Activated CD8-positive, alpha-beta T cell treated with anti-CD3 and anti-CD28 coated beads for 36 hours (primary cell): Measurements from ENCODE around the gene INTS11. TPM values are rescaled to one million over a fixed set of nuclear protein-coding genes. Genes with fewer than 3 reads are reported as not detected.

Source experiments
- ATAC-seq: fragments of 200-7000 bp; cut with Tn5 transposase; one replicate; pipeline ENCODE4 v1.10.0; 2021; ENCODE audit warnings: mild to moderate bottlenecking, moderate library complexity
- CTCF ChIA-PET: fragments of 350-600 bp; sonication (Branson Sonifier 250); formaldehyde crosslinking; loops from one replicate; lab custom pipeline; 2021; ENCODE audit warnings: antibody characterized with exemption; lab: Charles Lee
- POLR2A ChIA-PET: fragments of 350-600 bp; sonication (Branson Sonifier 250); formaldehyde crosslinking; loops from one replicate; lab custom pipeline; 2021; ENCODE audit warnings: antibody characterized with exemption; lab: Charles Lee
- DNase-seq: peaks from one replicate; pipeline ENCODE4 v3.0.0-alpha.2; 2020
- H3K27ac Mint-ChIP-seq: one replicate; pipeline ENCODE4 v1.8.0; 2021; ENCODE audit warnings: mild to moderate bottlenecking, mixed read lengths
- H3K27me3 Mint-ChIP-seq: one replicate; pipeline ENCODE4 v1.8.0; 2021; ENCODE audit warnings: mixed read lengths
- H3K36me3 Mint-ChIP-seq: one replicate; pipeline ENCODE4 v1.8.0; 2021; ENCODE audit warnings: low read depth, mixed read lengths
- H3K4me1 Mint-ChIP-seq: one replicate; pipeline ENCODE4 v1.8.0; 2021; ENCODE audit warnings: low read depth, mixed read lengths
- H3K4me3 Mint-ChIP-seq: one replicate; pipeline ENCODE4 v1.8.0; 2021; ENCODE audit warnings: mild to moderate bottlenecking, moderate library complexity, mixed read lengths
- H3K9me3 Mint-ChIP-seq: one replicate; pipeline ENCODE4 v1.8.0; 2021; ENCODE audit warnings: mixed read lengths
- intact Hi-C: fragments of 100-400 bp; cut with micrococcal nuclease; formaldehyde crosslinking; loops from one replicate; pipeline ENCODE4 v1.10.0; 2022
- total RNA-seq, 2 experiments: library from RNA; stranded (reverse); gene quantifications; one replicate each; pipeline ENCODE4 v1.2.3, GENCODE V29; 2021
- TF ChIP-seq, protein P1 (sequence below): fragments of 200-600 bp; IDR thresholded peaks from one replicate; pipeline ENCODE4 v1.8.0; 2022; ENCODE audit warnings: antibody characterized with exemption, mild to moderate bottlenecking

Gene INTS11
- total RNA-seq, 2 experiments from 2014 or later, result 110 to 122 TPM

DNA sequence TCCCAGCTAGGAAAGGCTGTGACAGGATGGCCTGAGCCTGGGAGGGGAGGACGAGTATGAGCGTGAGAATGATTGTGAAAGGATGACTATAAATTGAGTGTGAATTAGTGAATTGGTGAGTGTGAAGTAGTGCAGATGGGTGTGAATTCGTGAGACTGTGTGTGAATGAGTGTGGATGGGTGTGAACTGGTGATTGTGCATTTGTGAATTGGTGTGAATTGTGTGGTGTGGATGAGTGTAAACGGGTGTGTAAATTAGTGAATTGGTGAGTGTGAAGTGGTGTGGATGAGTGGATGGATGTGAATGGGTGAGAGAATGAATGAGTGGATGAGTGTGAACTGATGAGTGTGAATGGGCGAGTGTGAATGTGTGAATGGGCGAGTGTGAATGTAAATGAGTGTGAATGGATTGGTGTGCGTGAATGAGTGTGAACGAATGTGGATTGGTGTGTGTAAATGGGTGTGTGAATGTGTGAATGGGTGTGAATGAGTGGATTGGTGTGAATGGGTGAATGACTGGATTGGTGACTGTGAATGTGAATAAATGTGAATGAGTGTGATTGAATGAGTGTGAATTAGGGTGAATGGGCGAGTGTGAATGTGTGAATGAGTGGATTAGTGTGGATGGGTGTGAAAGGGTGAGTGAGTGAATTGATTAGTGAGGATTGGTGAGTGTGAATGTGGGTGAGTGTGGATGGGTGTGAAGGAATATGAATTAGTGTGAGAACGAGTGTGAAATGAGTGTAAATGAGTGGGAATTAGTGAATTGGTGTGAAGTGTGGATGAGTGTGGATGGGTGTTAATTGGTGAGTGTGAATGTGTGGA, 41.6 kb upstream of the INTS11 start:
- POLR2A ChIA-PET, result interaction anchor here (0.6 kb wide), 1 partner anchor 89 kb away, joined by 3 read pairs; no protein-coding TSS in a partner anchor
- no peaks in the 10 kb centered on the region for H3K9me3 Mint-ChIP-seq
- no peak for ATAC-seq
- intact Hi-C loops, result no loop called here
- H3K4me3 Mint-ChIP-seq, result no peak overlapping the region
- H3K4me1 Mint-ChIP-seq, result peaks cover 4% of the 10 kb centered on the region
- no peaks in the 10 kb centered on the region for H3K27me3 Mint-ChIP-seq
- no peaks in the 10 kb centered on the region for H3K36me3 Mint-ChIP-seq
- no peak for DNase-seq
- TF ChIP-seq, protein P1, sequence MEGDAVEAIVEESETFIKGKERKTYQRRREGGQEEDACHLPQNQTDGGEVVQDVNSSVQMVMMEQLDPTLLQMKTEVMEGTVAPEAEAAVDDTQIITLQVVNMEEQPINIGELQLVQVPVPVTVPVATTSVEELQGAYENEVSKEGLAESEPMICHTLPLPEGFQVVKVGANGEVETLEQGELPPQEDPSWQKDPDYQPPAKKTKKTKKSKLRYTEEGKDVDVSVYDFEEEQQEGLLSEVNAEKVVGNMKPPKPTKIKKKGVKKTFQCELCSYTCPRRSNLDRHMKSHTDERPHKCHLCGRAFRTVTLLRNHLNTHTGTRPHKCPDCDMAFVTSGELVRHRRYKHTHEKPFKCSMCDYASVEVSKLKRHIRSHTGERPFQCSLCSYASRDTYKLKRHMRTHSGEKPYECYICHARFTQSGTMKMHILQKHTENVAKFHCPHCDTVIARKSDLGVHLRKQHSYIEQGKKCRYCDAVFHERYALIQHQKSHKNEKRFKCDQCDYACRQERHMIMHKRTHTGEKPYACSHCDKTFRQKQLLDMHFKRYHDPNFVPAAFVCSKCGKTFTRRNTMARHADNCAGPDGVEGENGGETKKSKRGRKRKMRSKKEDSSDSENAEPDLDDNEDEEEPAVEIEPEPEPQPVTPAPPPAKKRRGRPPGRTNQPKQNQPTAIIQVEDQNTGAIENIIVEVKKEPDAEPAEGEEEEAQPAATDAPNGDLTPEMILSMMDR, result no peak
- no peak overlapping the region for H3K27ac Mint-ChIP-seq
- CTCF ChIA-PET, result no interaction called here

- TF ChIP-seq, protein P1, result no peak
- Mint-ChIP-seq H3K9me3 (no peaks in the 10 kb centered on the region), H3K4me1 (peaks cover 2% of the 10 kb centered on the region), H3K27me3 (no peaks in the 10 kb centered on the region), H3K27ac (no peak overlapping the region), H3K4me3 (no peak overlapping the region), H3K36me3 (no peaks in the 10 kb centered on the region)
- DNase-seq (no peak), ATAC-seq (no peak)
- intact Hi-C loops, result no loop called here
- CTCF ChIA-PET, result no interaction called here
- POLR2A ChIA-PET, result no interaction called here
Observed at GRCh38 chr1:1364266-1364665, 39.8 kb upstream of the INTS11 start.

- POLR2A ChIA-PET, result no interaction called here
- CTCF ChIA-PET, result no interaction called here
Observed at GRCh38 chr1:1361982-1362423, 37.5 kb upstream of the INTS11 start.

DNA sequence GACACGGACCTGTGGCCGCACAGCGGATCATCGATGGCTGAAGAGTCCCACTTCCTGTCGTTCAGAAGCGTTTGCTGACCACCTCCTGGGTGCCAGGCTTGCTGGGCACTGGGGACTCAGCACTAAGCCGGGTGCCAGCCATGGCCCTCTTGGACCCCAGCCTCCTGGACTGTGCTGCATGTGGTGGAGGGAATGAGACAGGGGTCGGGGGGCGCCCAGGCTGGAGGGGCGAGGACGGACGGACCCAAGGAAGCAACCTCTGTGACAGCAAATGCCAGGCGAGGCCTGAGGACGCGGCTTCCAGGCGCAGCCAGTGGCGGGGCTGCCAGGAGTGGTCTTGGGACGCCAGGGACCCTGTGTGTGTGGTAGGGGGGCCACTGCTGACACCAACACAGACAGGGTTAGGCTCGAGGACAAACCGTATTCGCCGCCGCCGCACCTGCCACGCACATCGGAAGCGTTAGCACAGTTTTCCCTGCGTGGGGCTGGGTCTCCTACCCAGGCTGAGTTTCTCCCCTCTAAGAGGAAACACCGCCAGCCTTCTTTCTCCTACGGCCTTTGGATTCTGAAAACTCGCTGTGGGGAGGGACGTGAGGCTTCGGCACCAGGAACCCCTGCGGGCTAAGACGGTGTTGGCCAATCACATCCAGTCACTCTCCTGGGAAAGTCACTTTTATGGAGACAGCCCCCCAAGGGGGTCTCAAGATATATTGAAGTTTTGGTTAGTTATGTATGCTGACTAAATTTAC, 36.9 kb upstream of the INTS11 start:
- Mint-ChIP-seq H3K4me3 (no peak overlapping the region), H3K36me3 (no peaks in the 10 kb centered on the region), H3K27ac (no peak overlapping the region), H3K9me3 (no peaks in the 10 kb centered on the region), H3K27me3 (no peaks in the 10 kb centered on the region), H3K4me1 (peaks cover 16% of the 10 kb centered on the region)
- TF ChIP-seq, protein P1, result no peak
- DNase-seq, result no peak
- CTCF ChIA-PET, result no interaction called here
- no peak for ATAC-seq
- POLR2A ChIA-PET, result no interaction called here
- intact Hi-C loops, result no loop called here

More at GRCh38 chr1:1361982-1362423, 37.5 kb upstream of the INTS11 start:
- Mint-ChIP-seq H3K36me3 (no peaks in the 10 kb centered on the region), H3K4me1 (peaks cover 16% of the 10 kb centered on the region), H3K4me3 (no peak overlapping the region), H3K9me3 (no peaks in the 10 kb centered on the region), H3K27ac (no peak overlapping the region), H3K27me3 (no peaks in the 10 kb centered on the region)
- TF ChIP-seq, protein P1, result no peak
- DNase-seq (no peak), ATAC-seq (no peak)
- intact Hi-C loops, result no loop called here
